ENCODE measurements around the gene PVALEF.

The PVALEF gene

GRCh38 chr17:81128774-81129173, 36.5 kb upstream of the PVALEF start:
- DNase-seq (ENCODE audit: low read depth): no peak

GRCh38 chr17:81129289-81129688, 36.0 kb upstream of the PVALEF start:
- DNase-seq (ENCODE audit: low read depth): no peak

GRCh38 chr17:81129711-81130367, 35.5 kb upstream of the PVALEF start:
- no peak for DNase-seq (ENCODE audit: low read depth)

GRCh38 chr17:81130385-81131361, 34.6 kb upstream of the PVALEF start:
- DNase-seq (ENCODE audit: low read depth): no peak

- no peak for DNase-seq (ENCODE audit: low read depth)
These were observed 33.7 kb upstream of the PVALEF start for GRCh38 chr17:81131486-81132196.

- no peak for DNase-seq (ENCODE audit: low read depth)
These were observed 33.1 kb upstream of the PVALEF start for GRCh38 chr17:81132197-81132540.

- DNase-seq (ENCODE audit: low read depth): no peak
These were observed 32.3 kb upstream of the PVALEF start for GRCh38 chr17:81132770-81133723.

GRCh38 chr17:81134064-81134781, 31.1 kb upstream of the PVALEF start:
- no peak for DNase-seq (ENCODE audit: low read depth)

GRCh38 chr17:81135505-81136278, 29.6 kb upstream of the PVALEF start:
- DNase-seq (ENCODE audit: low read depth): no peak

GRCh38 chr17:81136366-81136765, 28.9 kb upstream of the PVALEF start:
- no peak for DNase-seq (ENCODE audit: low read depth)

GRCh38 chr17:81137248-81137647, 28.1 kb upstream of the PVALEF start:
- no peak for DNase-seq (ENCODE audit: low read depth)

GRCh38 chr17:81138083-81138482, 27.2 kb upstream of the PVALEF start:
- DNase-seq (ENCODE audit: low read depth): no peak

GRCh38 chr17:81138500-81138899, 26.8 kb upstream of the PVALEF start:
- DNase-seq (ENCODE audit: low read depth): no peak

GRCh38 chr17:81139428-81139827, 25.9 kb upstream of the PVALEF start:
- no peak for DNase-seq (ENCODE audit: low read depth)

- DNase-seq (ENCODE audit: low read depth): no peak
These were observed 25.3 kb upstream of the PVALEF start for GRCh38 chr17:81140018-81140417.

GRCh38 chr17:81140695-81141094, 24.6 kb upstream of the PVALEF start:
- DNase-seq (ENCODE audit: low read depth): no peak

- peak; percentile 45 for DNase-seq (ENCODE audit: low read depth)
These were observed 22.8 kb upstream of the PVALEF start for GRCh38 chr17:81142301-81143199.

- DNase-seq (ENCODE audit: low read depth): no peak
These were observed 22.1 kb upstream of the PVALEF start for GRCh38 chr17:81143200-81143527.

GRCh38 chr17:81143717-81144422, 21.4 kb upstream of the PVALEF start:
- DNase-seq (ENCODE audit: low read depth): no peak
